ENCODE measurements around the gene FAM47B. TPM values are rescaled to one million over a fixed set of nuclear protein-coding genes. Genes with fewer than 3 reads are reported as not detected.

Gene FAM47B
- total and polyA plus RNA-seq, 12 donors = not detected

- 49 to 62% methylated on average over 5 of the region's 5 CpGs for WGBS, 2 donors
- H3K9me3 ChIP-seq = no peaks in the 10 kb centered on the region
- H3K36me3 ChIP-seq = no peaks in the 10 kb centered on the region
- intact Hi-C loops (cut with DNase I) = no loop called here
- ATAC-seq = no peak
- no peak overlapping the region for H3K27ac ChIP-seq
- TF ChIP-seq CTCF (IDR thresholded peaks at IDR 0.05) = no peak
- no peak for DNase-seq
- H3K4me3 ChIP-seq = no peak overlapping the region
- H3K27me3 ChIP-seq = peaks cover 0 to 4% (median 0%) of the 10 kb centered on the region in 7 donors
- peaks cover 0 to 5% (median 0%) of the 10 kb centered on the region in 9 donors for H3K4me1 ChIP-seq
These were observed 24.4 kb upstream of the FAM47B start for GRCh38 chrX:34918091-34918736.

DNA sequence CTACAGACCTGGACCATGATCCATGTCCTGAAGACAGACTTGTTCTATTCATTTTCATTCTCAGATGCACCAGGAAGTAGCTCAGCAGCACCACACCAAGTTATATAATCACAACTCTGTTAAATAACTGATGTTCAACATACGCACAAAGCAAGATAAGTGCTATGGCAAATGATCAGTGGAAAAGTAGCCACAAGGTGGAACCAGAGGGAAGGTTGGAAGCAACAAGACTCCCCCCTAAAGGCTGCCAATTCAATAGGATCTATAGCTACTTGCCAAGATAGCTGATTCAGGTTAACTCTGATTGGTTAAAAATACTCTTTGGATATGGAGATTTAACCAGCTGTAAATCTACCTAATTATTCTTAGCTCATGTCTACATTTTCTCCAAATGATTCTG, 23.7 kb upstream of the FAM47B start:
- H3K4me3 ChIP-seq = no peak overlapping the region
- H3K27ac ChIP-seq = no peak overlapping the region
- 18 to 26% methylated on average over 1 of the region's 1 CpG for WGBS, 2 donors
- intact Hi-C loops (cut with DNase I) = no loop called here
- peak in 7 of 9 donors; percentile 14 to 49 (median 29) for TF ChIP-seq CTCF (IDR thresholded peaks at IDR 0.05)
- ATAC-seq = no peak
- no peaks in the 10 kb centered on the region for H3K9me3 ChIP-seq
- peak in 1 of 2 donors; percentile 4 for DNase-seq
- H3K36me3 ChIP-seq = no peaks in the 10 kb centered on the region
- H3K27me3 ChIP-seq = peaks cover 0 to 4% (median 0%) of the 10 kb centered on the region in 7 donors
- H3K4me1 ChIP-seq = peaks cover 0 to 5% (median 0%) of the 10 kb centered on the region in 9 donors

GRCh38 chrX:34927866-34928265, 14.7 kb upstream of the FAM47B start:
- DNase-seq (no peak), ATAC-seq (no peak)
- WGBS, 2 donors = 93 to 94% methylated on average over 2 of the region's 2 CpGs
- TF ChIP-seq CTCF (IDR thresholded peaks at IDR 0.05) = no peak
- H3K27ac ChIP-seq = no peak overlapping the region
- no peaks in the 10 kb centered on the region for H3K27me3 ChIP-seq
- no peak overlapping the region for H3K4me3 ChIP-seq
- H3K4me1 ChIP-seq = no peaks in the 10 kb centered on the region
- no peaks in the 10 kb centered on the region for H3K36me3 ChIP-seq
- intact Hi-C loops (cut with DNase I) = no loop called here
- H3K9me3 ChIP-seq = no peaks in the 10 kb centered on the region

DNA sequence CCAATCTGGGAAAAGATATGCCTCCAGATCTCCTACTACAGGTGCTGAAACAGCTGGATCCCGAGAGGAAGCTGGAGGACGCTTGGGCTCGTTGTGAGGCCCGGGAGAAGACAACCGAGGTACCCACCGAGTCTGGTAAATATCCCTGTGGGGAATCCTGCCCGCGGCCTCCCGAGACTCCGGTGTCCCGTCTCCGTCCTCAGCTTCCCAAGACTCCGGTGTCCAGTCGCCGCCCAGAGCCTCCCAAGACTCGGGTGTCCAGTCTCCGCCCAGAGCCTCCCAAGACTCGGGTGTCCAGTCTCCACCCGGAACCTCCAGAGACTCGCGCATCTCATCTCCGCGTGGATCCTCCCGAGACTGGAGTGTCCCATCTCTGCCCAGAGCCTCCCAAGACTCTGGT, 639 bp downstream of the FAM47B start:
- Histone ChIP-seq H3K27ac (no peak overlapping the region), H3K36me3 (no peaks in the 10 kb centered on the region), H3K9me3 (peaks cover 0 to 13% (median 0%) of the 10 kb centered on the region in 11 donors), H3K27me3 (no peaks in the 10 kb centered on the region), H3K4me1 (no peaks in the 10 kb centered on the region), H3K4me3 (no peak overlapping the region)
- 96 to 97% methylated on average over 19 to 24 of the region's 24 CpGs for WGBS, 2 donors
- DNase-seq (no peak), ATAC-seq (no peak)
- intact Hi-C loops (cut with DNase I) = no loop called here
- TF ChIP-seq CTCF (IDR thresholded peaks at IDR 0.05) = no peak

Data from heart right ventricle (tissue), 16 donors.